Measurements from ENCODE around the gene HOXD13. TPM values are rescaled to one million over a fixed set of nuclear protein-coding genes. Genes with fewer than 3 reads are reported as not detected.

The HOXD13 gene
- total RNA-seq, 2 experiments from 2014 or later = not detected

DNA sequence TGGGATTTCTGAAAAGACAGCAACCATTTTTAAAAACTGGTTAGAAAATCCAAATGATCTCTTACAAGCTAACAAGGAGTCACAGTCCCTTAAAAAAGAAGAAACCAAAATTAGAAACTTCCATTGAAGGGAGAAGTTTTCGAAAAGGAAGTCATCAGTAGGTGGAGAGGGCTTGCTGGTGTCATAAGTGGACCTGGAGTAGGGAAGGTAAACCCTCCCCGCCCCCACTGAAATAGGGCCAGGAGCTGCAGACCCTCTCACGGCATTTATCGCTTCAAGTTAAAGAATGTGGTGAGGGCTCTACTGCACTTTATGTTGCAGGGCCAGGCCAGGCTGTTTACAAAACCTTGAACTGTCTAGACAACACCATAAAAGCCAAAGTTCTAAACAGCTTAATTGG lies 17.4 kb downstream of the HOXD13 start:
- ChIA-PET CTCF (interaction anchor here (1.2 to 1.8 kb wide), 2 partner anchors 8 to 17 kb away, joined by 3 to 6 read pairs; no protein-coding TSS in a partner anchor), POLR2A (interaction anchor here (0.7 to 2.4 kb wide), 4 partner anchors 11 to 62 kb away, joined by 3 to 8 read pairs (median 4); no protein-coding TSS in a partner anchor)
- no peak overlapping the region for H3K4me3 ChIP-seq (ENCODE audit: low read length)
- H3K27ac Mint-ChIP-seq = no peak overlapping the region
- H3K36me3 ChIP-seq (ENCODE audit: insufficient read depth, low read length) = no peaks in the 10 kb centered on the region
- H3K4me1 ChIP-seq (ENCODE audit: insufficient read depth, low read length) = peaks cover 24% of the 10 kb centered on the region
- H3K9me3 ChIP-seq (ENCODE audit: control insufficient read depth in 1 of 2, insufficient read depth in 1 of 2, low read length in 2 of 2) = peaks cover 11 to 71% of the 10 kb centered on the region in 2 experiments
- TF ChIP-seq, protein P1, sequence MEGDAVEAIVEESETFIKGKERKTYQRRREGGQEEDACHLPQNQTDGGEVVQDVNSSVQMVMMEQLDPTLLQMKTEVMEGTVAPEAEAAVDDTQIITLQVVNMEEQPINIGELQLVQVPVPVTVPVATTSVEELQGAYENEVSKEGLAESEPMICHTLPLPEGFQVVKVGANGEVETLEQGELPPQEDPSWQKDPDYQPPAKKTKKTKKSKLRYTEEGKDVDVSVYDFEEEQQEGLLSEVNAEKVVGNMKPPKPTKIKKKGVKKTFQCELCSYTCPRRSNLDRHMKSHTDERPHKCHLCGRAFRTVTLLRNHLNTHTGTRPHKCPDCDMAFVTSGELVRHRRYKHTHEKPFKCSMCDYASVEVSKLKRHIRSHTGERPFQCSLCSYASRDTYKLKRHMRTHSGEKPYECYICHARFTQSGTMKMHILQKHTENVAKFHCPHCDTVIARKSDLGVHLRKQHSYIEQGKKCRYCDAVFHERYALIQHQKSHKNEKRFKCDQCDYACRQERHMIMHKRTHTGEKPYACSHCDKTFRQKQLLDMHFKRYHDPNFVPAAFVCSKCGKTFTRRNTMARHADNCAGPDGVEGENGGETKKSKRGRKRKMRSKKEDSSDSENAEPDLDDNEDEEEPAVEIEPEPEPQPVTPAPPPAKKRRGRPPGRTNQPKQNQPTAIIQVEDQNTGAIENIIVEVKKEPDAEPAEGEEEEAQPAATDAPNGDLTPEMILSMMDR (IDR thresholded peaks at IDR 0.05) = no peak
- no peaks in the 10 kb centered on the region for H3K9me3 Mint-ChIP-seq
- H3K27ac ChIP-seq (ENCODE audit: low read depth in 1 of 2, low read length in 2 of 2) = no peak overlapping the region
- peaks cover 7% of the 10 kb centered on the region for H3K36me3 Mint-ChIP-seq (ENCODE audit: low read depth)
- ATAC-seq (ENCODE audit: poor library complexity) (no peak), DNase-seq (no peak)
- H3K4me1 Mint-ChIP-seq (ENCODE audit: low read depth) = peaks cover 28% of the 10 kb centered on the region
- H3K27me3 ChIP-seq (ENCODE audit: control insufficient read depth in 1 of 2, insufficient read depth in 2 of 2, low read length in 2 of 2) = peaks cover 87 to 93% of the 10 kb centered on the region in 2 experiments
- peaks cover 90% of the 10 kb centered on the region for H3K27me3 Mint-ChIP-seq
- H3K4me3 Mint-ChIP-seq = no peak overlapping the region
- intact Hi-C loops (cut with DNase I, micrococcal nuclease) = loop anchor here in 1 of 2 experiments (2.0 to 5.0 kb wide), 2 partner anchors 13 to 33 kb away; no protein-coding TSS in a partner anchor

DNA sequence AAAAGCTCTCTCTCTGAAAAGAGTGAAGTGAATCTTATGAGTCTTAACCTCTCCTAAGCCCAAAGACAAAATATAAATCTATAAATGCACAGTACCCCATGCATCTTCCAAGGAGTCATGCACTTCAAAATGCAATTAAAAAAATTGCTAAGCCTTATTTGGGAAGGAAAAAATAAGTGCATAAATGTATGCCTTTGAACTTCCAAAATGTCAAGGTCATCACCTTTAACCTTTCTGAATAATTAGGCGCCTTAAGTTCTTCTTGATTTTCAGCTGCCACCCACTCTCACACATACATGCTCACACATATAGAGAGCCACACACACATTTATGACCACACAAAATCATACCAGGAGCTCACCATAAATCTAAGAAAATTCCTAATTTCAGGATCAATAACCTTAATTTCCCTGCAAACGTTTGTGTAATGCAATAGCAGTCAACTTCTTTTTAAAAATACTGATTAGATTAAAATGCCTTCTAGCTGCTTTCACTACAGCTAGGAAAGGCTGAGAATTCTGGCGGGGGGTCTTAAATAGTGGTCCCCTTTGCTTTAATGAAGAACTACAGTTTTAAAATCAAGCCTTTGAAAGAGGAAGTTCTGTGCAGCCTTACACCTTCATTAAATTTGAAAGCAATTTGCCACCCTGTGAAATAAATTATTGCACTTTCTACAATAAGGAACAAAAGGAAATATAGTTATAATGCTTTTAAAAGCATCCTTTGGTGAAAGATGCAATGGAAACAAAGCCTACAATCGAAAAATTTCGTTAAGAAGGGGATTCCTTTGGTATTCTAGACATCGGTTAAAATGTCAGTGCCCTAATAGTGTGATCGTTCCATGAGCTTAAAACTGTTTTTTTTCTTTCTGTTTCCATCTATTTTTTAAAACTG lies 18.1 kb downstream of the HOXD13 start:
- CTCF ChIA-PET = interaction anchor here (0.9 to 1.8 kb wide), 3 partner anchors 9 to 16 kb away, joined by 3 to 6 read pairs (median 3); no protein-coding TSS in a partner anchor
- Histone ChIP-seq H3K4me1 (ENCODE audit: insufficient read depth, low read length) (peaks cover 22% of the 10 kb centered on the region), H3K27ac (ENCODE audit: low read depth in 1 of 2, low read length in 2 of 2) (no peak overlapping the region), H3K27me3 (ENCODE audit: control insufficient read depth in 1 of 2, insufficient read depth in 2 of 2, low read length in 2 of 2) (peaks cover 87 to 93% of the 10 kb centered on the region in 2 experiments), H3K4me3 (ENCODE audit: low read length) (no peak overlapping the region), H3K36me3 (ENCODE audit: insufficient read depth, low read length) (no peaks in the 10 kb centered on the region), H3K9me3 (ENCODE audit: control insufficient read depth in 1 of 2, insufficient read depth in 1 of 2, low read length in 2 of 2) (peaks cover 13 to 65% of the 10 kb centered on the region in 2 experiments)
- POLR2A ChIA-PET = interaction anchor here (0.7 to 2.4 kb wide), 5 partner anchors 10 to 61 kb away, joined by 3 to 8 read pairs (median 3); no protein-coding TSS in a partner anchor
- no peak for ATAC-seq (ENCODE audit: poor library complexity)
- H3K36me3 Mint-ChIP-seq (ENCODE audit: low read depth) = peaks cover 7% of the 10 kb centered on the region
- no peak for DNase-seq
- TF ChIP-seq, protein P1 (IDR thresholded peaks at IDR 0.05) = no peak
- intact Hi-C loops (cut with DNase I, micrococcal nuclease) = loop anchor here in 1 of 2 experiments (2.0 to 5.0 kb wide), 2 partner anchors 14 to 33 kb away; no protein-coding TSS in a partner anchor
- no peak overlapping the region for H3K4me3 Mint-ChIP-seq
- H3K27me3 Mint-ChIP-seq = peaks cover 89% of the 10 kb centered on the region
- no peaks in the 10 kb centered on the region for H3K9me3 Mint-ChIP-seq
- peaks cover 24% of the 10 kb centered on the region for H3K4me1 Mint-ChIP-seq (ENCODE audit: low read depth)
- no peak overlapping the region for H3K27ac Mint-ChIP-seq

DNA sequence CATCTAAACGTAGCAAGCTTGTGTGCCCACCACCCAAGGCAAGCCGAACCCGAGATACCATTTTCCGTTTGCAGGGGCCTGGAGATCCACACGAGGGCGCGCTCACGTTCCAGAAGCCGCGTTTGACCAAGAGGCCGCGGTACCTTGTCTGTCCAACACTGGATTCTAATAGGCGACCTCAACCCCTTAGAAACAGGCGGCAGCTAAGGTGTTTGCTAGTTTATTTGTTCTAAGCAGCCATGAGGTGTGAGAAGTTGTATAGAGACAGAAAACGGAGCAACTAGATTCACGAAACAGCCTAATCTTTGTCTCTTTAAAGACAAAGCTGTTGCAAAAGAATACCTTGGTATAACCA lies 18.8 kb downstream of the HOXD13 start:
- H3K36me3 Mint-ChIP-seq (ENCODE audit: low read depth) = peaks cover 7% of the 10 kb centered on the region
- peaks cover 13 to 65% of the 10 kb centered on the region in 2 experiments for H3K9me3 ChIP-seq (ENCODE audit: control insufficient read depth in 1 of 2, insufficient read depth in 1 of 2, low read length in 2 of 2)
- H3K4me1 Mint-ChIP-seq (ENCODE audit: low read depth) = peaks cover 18% of the 10 kb centered on the region
- ATAC-seq (ENCODE audit: poor library complexity) (no peak), DNase-seq (no peak)
- peaks cover 89% of the 10 kb centered on the region for H3K27me3 Mint-ChIP-seq
- peaks cover 21% of the 10 kb centered on the region for H3K4me1 ChIP-seq (ENCODE audit: insufficient read depth, low read length)
- H3K4me3 Mint-ChIP-seq = no peak overlapping the region
- ChIA-PET POLR2A (interaction anchor here (0.7 to 2.4 kb wide), 3 partner anchors 9 to 15 kb away, joined by 3 to 8 read pairs (median 4); no protein-coding TSS in a partner anchor), CTCF (interaction anchor here (0.9 to 1.8 kb wide), 3 partner anchors 10 to 16 kb away, joined by 3 to 6 read pairs (median 3); no protein-coding TSS in a partner anchor)
- no peak overlapping the region for H3K27ac ChIP-seq (ENCODE audit: low read depth in 1 of 2, low read length in 2 of 2)
- peaks cover 88 to 93% of the 10 kb centered on the region in 2 experiments for H3K27me3 ChIP-seq (ENCODE audit: control insufficient read depth in 1 of 2, insufficient read depth in 2 of 2, low read length in 2 of 2)
- intact Hi-C loops (cut with DNase I, micrococcal nuclease) = loop anchor here in 1 of 2 experiments (2.0 to 5.0 kb wide), 2 partner anchors 14 to 34 kb away; no protein-coding TSS in a partner anchor
- TF ChIP-seq, protein P1 (IDR thresholded peaks at IDR 0.05) = no peak
- H3K27ac Mint-ChIP-seq = no peak overlapping the region
- H3K9me3 Mint-ChIP-seq = no peaks in the 10 kb centered on the region
- no peak overlapping the region for H3K4me3 ChIP-seq (ENCODE audit: low read length)
- no peaks in the 10 kb centered on the region for H3K36me3 ChIP-seq (ENCODE audit: insufficient read depth, low read length)

All from CD4-positive, alpha-beta T cell (primary cell).